Measurements from ENCODE around the gene ENTHD1. TPM values are rescaled to one million over a fixed set of nuclear protein-coding genes. Genes with fewer than 3 reads are reported as not detected.
A peak's percentile ranks its signal among the peaks of the same experiment; 100 is the strongest.

The ENTHD1 gene
- total and polyA plus RNA-seq, 10 of the 15 experiments (the other 5 are each of a cell fraction or from before 2014, with no cell fraction given): 0.09 to 0.52 (median 0.21) TPM; not detected in 1

GRCh38 chr22:39833093-39833492, 60.5 kb downstream of the ENTHD1 start:
- no peak overlapping the region for H3K4me2 ChIP-seq (ENCODE audit: control insufficient read depth, insufficient read depth)
- TF ChIP-seq KLF5 (IDR thresholded peaks at IDR 0.05; ENCODE audit: partially characterized antibody): no peak
- TF ChIP-seq MEF2A (IDR thresholded peaks at IDR 0.05; ENCODE audit: insufficient read depth, low read depth, low read length): no peak
- TF ChIP-seq CHD2 (IDR thresholded peaks at IDR 0.05; ENCODE audit: borderline replicate concordance, low read depth, low read length): no peak
- TF ChIP-seq RUNX3 (IDR thresholded peaks at IDR 0.05; ENCODE audit: low read length): no peak
- no peak for TF ChIP-seq ZNF687 (IDR thresholded peaks at IDR 0.05)
- no peak for TF ChIP-seq CHD4 (IDR thresholded peaks at IDR 0.05)
- no peak for TF ChIP-seq MEF2B (IDR thresholded peaks at IDR 0.05; ENCODE audit: partially characterized antibody, poor library complexity, severe bottlenecking)
- TF ChIP-seq ATF7 (IDR thresholded peaks at IDR 0.05; ENCODE audit: low read depth): no peak
- TF ChIP-seq PML (IDR thresholded peaks at IDR 0.05; ENCODE audit: low read length): no peak
- ChIA-PET CTCF (interaction anchor here (0.8 to 2.0 kb wide), 3 partner anchors 11 to 65 kb away, joined by 4 to 7 read pairs (median 4); no protein-coding TSS in a partner anchor), POLR2A (interaction anchor here (0.5 kb wide), 1 partner anchor 128 kb away, joined by 3 read pairs; no protein-coding TSS in a partner anchor), RAD21 (ENCODE audit: unreplicated experiment) (interaction anchor here (0.5 kb wide), 1 partner anchor 15 kb away, joined by 3 read pairs; no protein-coding TSS in a partner anchor), SMC1A (ENCODE audit: uncharacterized antibody, unreplicated experiment) (interaction anchor here (0.7 to 1.8 kb wide), 8 partner anchors 10 to 77 kb away, joined by 3 to 14 read pairs (median 4); no protein-coding TSS in a partner anchor)
- no peak overlapping the region for H3K9ac ChIP-seq (ENCODE audit: control insufficient read depth, insufficient read depth, low read length)
- in situ Hi-C loops (cut with MboI): no loop called here
- H4K20me1 ChIP-seq (ENCODE audit: control insufficient read depth, insufficient read depth): no peaks in the 10 kb centered on the region
- intact Hi-C loops (cut with micrococcal nuclease; ENCODE audit: unreplicated experiment): no loop called here
- peaks cover 7% of the 10 kb centered on the region for H3K4me1 ChIP-seq (ENCODE audit: control insufficient read depth, insufficient read depth, low read length)
- no peak overlapping the region; the same call in 1 of the 2 replicates for H2AFZ ChIP-seq (ENCODE audit: control insufficient read depth, low read depth, low read length)
- no peaks in the 10 kb centered on the region for H3K27me3 ChIP-seq (replicated peaks in 1 of 2; ENCODE audit: control insufficient read depth in 2 of 2, insufficient read depth in 2 of 2, low read length in 1 of 2)
- no peaks in the 10 kb centered on the region for H3K79me2 ChIP-seq (ENCODE audit: control insufficient read depth, insufficient read depth, low read length)
- BruUV-seq (replicated peaks): no TSS peak
- H3K4me3 ChIP-seq: no peak overlapping the region
- H3K36me3 ChIP-seq (ENCODE audit: control insufficient read depth in 2 of 2, insufficient read depth in 2 of 2, low read length in 1 of 2): no peaks in the 10 kb centered on the region
- no peaks in the 10 kb centered on the region; the same call in 2 of the 3 replicates for H3K9me3 ChIP-seq (replicated peaks; ENCODE audit: control insufficient read depth, insufficient read depth, low read length)
- H3K27ac ChIP-seq (ENCODE audit: control insufficient read depth, insufficient read depth): no peak overlapping the region
- 0% methylated on average over 1 of the region's 1 CpG for WGBS (ENCODE audit: insufficient coverage, insufficient replicate concordance, low lambda C conversion rate, missing lambda C conversion rate)
- FAIRE-seq (no peak), ATAC-seq (peak; percentile 44), DNase-seq (ENCODE audit: low read depth, low spot score) (no peak)

Measured in GM12878 (cell line).